ENCODE measurements around the gene ATP8B4. TPM values are rescaled to one million over a fixed set of nuclear protein-coding genes. Genes with fewer than 3 reads are reported as not detected.

ATP8B4 gene
- total and polyA plus RNA-seq, 2 of the 8 experiments (the other 6 are each of a cell fraction or from before 2014, with no cell fraction given), result 0.17 to 0.24 TPM

DNA sequence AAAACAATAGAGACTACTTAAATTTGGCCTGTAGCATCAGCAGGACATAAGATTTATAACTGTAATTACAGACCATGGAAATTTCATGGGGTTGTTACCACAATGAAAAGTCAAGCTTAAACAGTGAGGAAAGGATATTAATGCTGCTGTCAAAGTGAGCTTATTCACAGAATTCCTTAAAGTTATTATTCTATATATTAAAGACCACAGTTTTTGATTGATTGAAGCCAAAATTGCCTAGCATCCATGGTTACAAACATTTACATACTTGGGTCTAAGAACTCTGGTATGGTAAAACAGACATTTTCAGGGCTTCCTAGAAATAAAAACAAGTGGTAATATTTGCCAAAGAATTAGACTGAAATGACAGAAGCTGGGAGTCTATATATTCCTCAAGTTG is 248.6 kb downstream of the ATP8B4 start:
- ChIA-PET CTCF (ENCODE audit: partially characterized antibody) (interaction anchor here (1.3 to 1.8 kb wide), 2 partner anchors 20 to 400 kb away, joined by 4 read pairs; no protein-coding TSS in a partner anchor), POLR2A (ENCODE audit: partially characterized antibody) (no interaction called here)
- no peak overlapping the region for H4K91ac ChIP-seq (replicated peaks; ENCODE audit: insufficient read length, low read length)
- no peaks in the 10 kb centered on the region for H3K36me3 ChIP-seq (ENCODE audit: control insufficient read depth in 2 of 4, insufficient read depth in 4 of 4, low read length in 3 of 4)
- H3K79me2 ChIP-seq (ENCODE audit: control insufficient read depth in 1 of 2, insufficient read depth in 2 of 2, low read length in 2 of 2), result no peaks in the 10 kb centered on the region
- no peak overlapping the region for H3K27ac ChIP-seq (ENCODE audit: low read depth, low read length)
- no peak overlapping the region for H2BK120ac ChIP-seq (replicated peaks; ENCODE audit: low read depth, low read length)
- no peak overlapping the region for H2BK20ac ChIP-seq (ENCODE audit: low read length)
- no peak overlapping the region for H2BK15ac ChIP-seq (ENCODE audit: low read length)
- H3K27me3 ChIP-seq (replicated peaks in 1 of 4; ENCODE audit: control insufficient read depth in 3 of 4, extremely low read depth in 1 of 4, insufficient read depth in 3 of 4, low read length in 3 of 4), result no peaks in the 10 kb centered on the region
- H4K5ac ChIP-seq (ENCODE audit: insufficient read length, low read depth, low read length), result no peak overlapping the region
- peaks cover 0 to 6% of the 10 kb centered on the region in 2 experiments; a peak in 1 of 4 replicates for H3K9me3 ChIP-seq (ENCODE audit: insufficient read depth in 2 of 2, low read depth in 1 of 2, low read length in 1 of 2)
- no peak overlapping the region for H2BK5ac ChIP-seq (ENCODE audit: low read depth, low read length)
- no peaks in the 10 kb centered on the region for H4K20me1 ChIP-seq (replicated peaks in 1 of 2; ENCODE audit: control insufficient read depth in 1 of 2, insufficient read depth in 2 of 2, low read length in 2 of 2)
- no peaks in the 10 kb centered on the region for H3K23me2 ChIP-seq (ENCODE audit: low read depth, low read length)
- FAIRE-seq (no peak), DNase-seq (ENCODE audit: low read depth in 1 of 2, low spot score in 2 of 2) (no peak)
- no peak overlapping the region for H3K9ac ChIP-seq (replicated peaks in 1 of 4; ENCODE audit: extremely low read depth in 1 of 4, low read depth in 3 of 4, low read length in 3 of 4)
- no peak overlapping the region for H3K4me3 ChIP-seq (ENCODE audit: extremely low read depth in 1 of 4, insufficient read depth in 2 of 4, low read depth in 3 of 4, low read length in 4 of 4)
- no peak overlapping the region for H2AFZ ChIP-seq (ENCODE audit: low read length)
- H3K79me1 ChIP-seq (ENCODE audit: low read depth, low read length), result no peaks in the 10 kb centered on the region
- no peak overlapping the region for H3K18ac ChIP-seq (ENCODE audit: extremely low read depth, low read length)
- no peak overlapping the region for H3K4ac ChIP-seq (replicated peaks; ENCODE audit: insufficient read length, low read depth, low read length)
- H3K23ac ChIP-seq (ENCODE audit: insufficient read length), result no peak overlapping the region
- no peak overlapping the region for H3K56ac ChIP-seq (replicated peaks; ENCODE audit: insufficient read length, low read depth, low read length)
- no peak overlapping the region for H4K8ac ChIP-seq (ENCODE audit: extremely low read depth, insufficient read depth, low read length)
- H2AK5ac ChIP-seq (ENCODE audit: low read depth, low read length), result no peak overlapping the region
- H3K14ac ChIP-seq (ENCODE audit: insufficient read length), result no peak overlapping the region
- no peaks in the 10 kb centered on the region for H3K4me1 ChIP-seq (replicated peaks in 1 of 4; ENCODE audit: control insufficient read depth in 3 of 4, insufficient read depth in 4 of 4, low read length in 3 of 4)
- no peak overlapping the region for H3K4me2 ChIP-seq (ENCODE audit: insufficient read depth in 1 of 2, low read depth in 2 of 2, low read length in 2 of 2)
- no peak overlapping the region for H2BK12ac ChIP-seq (ENCODE audit: low read depth, low read length)
- no peak for TF ChIP-seq POLR2AphosphoS5 (IDR thresholded peaks at IDR 0.05; ENCODE audit: low read depth, low read length)
- no peak for TF ChIP-seq EZH2 (IDR thresholded peaks at IDR 0.05; ENCODE audit: low read depth, low read length, severe bottlenecking)
- TF ChIP-seq SP4 (IDR thresholded peaks at IDR 0.05; ENCODE audit: low read length), result no peak
- TF ChIP-seq CBX8 (IDR thresholded peaks at IDR 0.05; ENCODE audit: borderline replicate concordance, low read depth, low read length), result no peak
- TF ChIP-seq CTBP2 (IDR thresholded peaks at IDR 0.05; ENCODE audit: borderline replicate concordance, insufficient read depth, insufficient read length, low read length), result no peak
- TF ChIP-seq YY1 (IDR thresholded peaks at IDR 0.05; ENCODE audit: low read depth, low read length), result no peak
- TF ChIP-seq EP300 (IDR thresholded peaks at IDR 0.05; ENCODE audit: borderline replicate concordance in 1 of 2, low read depth in 2 of 2, low read length in 2 of 2), result no peak
